ENCODE results near the gene PAOX. TPM values are rescaled to one million over a fixed set of nuclear protein-coding genes. Genes with fewer than 3 reads are reported as not detected.

The PAOX gene
- total and polyA plus RNA-seq, 4 donors = 2.1 to 11.3 (median 6.2) TPM

DNA sequence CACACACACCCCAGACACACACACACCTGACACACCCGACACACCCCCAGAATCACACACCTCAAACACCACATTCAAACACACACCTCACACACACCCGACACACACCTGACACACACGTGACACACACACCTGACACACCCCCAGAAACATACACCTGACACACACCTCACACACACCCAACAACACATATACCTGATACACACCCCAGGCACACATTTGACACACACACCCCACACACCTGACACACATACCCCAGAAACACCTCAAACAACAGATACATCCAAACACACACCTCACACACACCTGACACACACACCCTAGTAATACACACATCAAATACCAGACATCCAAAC, 41.7 kb upstream of the PAOX start:
- no peak overlapping the region for H3K4me3 ChIP-seq (ENCODE audit: low read length in 2 of 2)
- intact Hi-C loops (cut with DNase I) = no loop called here
- H3K27ac ChIP-seq (ENCODE audit: low read depth in 1 of 2, low read length in 2 of 2) = no peak overlapping the region
- no peaks in the 10 kb centered on the region for H3K9me3 ChIP-seq (ENCODE audit: control insufficient read depth, low read length)
- DNase-seq (no peak), ATAC-seq (ENCODE audit: low FRiP score) (no peak)
- 84 to 86% methylated on average over 3 of the region's 3 CpGs for WGBS, 2 donors
- H3K27me3 ChIP-seq (ENCODE audit: control insufficient read depth in 1 of 2, insufficient read depth in 2 of 2, low read length in 1 of 2) = no peaks in the 10 kb centered on the region
- H3K36me3 ChIP-seq (ENCODE audit: control insufficient read depth in 1 of 2, insufficient read depth in 2 of 2, low read length in 1 of 2) = no peaks in the 10 kb centered on the region
- no peaks in the 10 kb centered on the region for H3K4me1 ChIP-seq (ENCODE audit: control insufficient read depth in 1 of 2, insufficient read depth in 2 of 2, low read length in 2 of 2)

DNA sequence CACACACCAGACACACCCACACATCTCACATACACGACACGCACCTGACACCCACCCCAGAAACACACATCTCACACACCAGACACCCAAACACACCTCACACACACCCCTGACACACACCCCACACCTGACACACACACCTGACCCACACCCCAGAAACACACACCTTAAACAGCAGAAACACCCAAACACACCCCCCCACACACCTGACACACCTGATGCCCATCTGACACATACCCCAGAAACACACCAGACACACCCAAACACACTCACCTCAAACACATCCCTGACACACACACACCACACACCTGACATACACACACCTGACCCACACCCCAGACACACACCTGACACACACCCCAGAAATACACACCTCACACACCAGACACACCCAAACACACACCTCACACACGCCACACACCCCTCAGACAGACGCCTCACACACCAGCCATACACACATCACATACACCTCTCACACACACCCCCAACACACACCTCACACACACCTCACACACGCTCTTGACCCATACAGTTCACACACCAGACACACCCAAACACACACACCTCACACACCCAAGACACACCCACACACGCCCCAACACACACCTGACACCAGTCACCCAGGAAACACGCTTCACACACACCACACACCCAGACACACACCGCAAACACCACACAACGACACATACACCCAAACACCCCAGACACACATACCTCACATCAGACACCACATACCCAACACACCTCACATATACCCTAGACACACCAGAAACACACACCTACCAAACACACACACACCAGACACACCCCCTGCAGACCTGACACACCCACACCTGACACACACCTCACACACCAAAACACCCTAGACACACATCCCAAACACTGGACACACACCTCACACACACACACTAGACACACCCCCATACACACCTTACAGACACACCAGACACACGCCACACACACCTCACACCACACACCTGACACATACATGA, 40.7 kb upstream of the PAOX start:
- H3K4me1 ChIP-seq (ENCODE audit: control insufficient read depth in 1 of 2, insufficient read depth in 2 of 2, low read length in 2 of 2) = no peaks in the 10 kb centered on the region
- ATAC-seq (ENCODE audit: low FRiP score) (no peak), DNase-seq (no peak)
- H3K4me3 ChIP-seq (ENCODE audit: low read length in 2 of 2) = no peak overlapping the region
- intact Hi-C loops (cut with DNase I) = no loop called here
- no peaks in the 10 kb centered on the region for H3K27me3 ChIP-seq (ENCODE audit: control insufficient read depth in 1 of 2, insufficient read depth in 2 of 2, low read length in 1 of 2)
- 91 to 92% methylated on average over 10 of the region's 10 CpGs for WGBS, 2 donors
- no peaks in the 10 kb centered on the region for H3K9me3 ChIP-seq (ENCODE audit: control insufficient read depth, low read length)
- H3K36me3 ChIP-seq (ENCODE audit: control insufficient read depth in 1 of 2, insufficient read depth in 2 of 2, low read length in 1 of 2) = no peaks in the 10 kb centered on the region
- H3K27ac ChIP-seq (ENCODE audit: low read depth in 1 of 2, low read length in 2 of 2) = no peak overlapping the region

DNA sequence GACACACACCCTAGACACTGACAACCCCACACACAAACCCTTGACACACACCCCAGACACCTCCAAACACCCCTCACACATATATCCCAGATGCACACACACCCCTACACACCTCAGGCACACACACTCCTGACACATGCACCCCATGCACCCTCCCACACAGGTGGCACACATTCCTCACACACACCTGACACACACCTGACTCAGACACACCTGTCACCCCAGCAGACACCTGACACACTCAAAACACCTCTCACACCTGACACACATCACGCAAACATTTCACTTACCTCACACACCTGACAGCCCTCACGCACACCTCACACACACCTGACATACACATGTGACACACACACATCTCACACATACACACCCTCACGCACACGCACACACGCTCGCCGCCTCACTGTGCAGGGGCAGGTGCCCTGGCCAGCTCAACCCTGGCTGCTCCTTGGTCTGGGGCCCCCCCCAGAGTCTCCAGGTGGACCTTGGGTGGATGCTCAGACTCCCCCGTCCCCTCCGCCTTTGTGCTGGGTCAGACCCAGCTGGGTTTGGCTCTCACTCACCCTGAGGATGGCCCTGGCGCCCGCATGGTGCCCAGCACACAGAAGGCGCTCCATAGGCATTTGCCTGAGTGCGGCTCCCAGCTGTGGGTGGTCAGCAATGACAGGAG, 39.2 kb upstream of the PAOX start:
- H3K4me3 ChIP-seq (ENCODE audit: low read length in 2 of 2) = no peak overlapping the region
- no peak overlapping the region for H3K27ac ChIP-seq (ENCODE audit: low read depth in 1 of 2, low read length in 2 of 2)
- DNase-seq (no peak), ATAC-seq (ENCODE audit: low FRiP score) (no peak)
- no peaks in the 10 kb centered on the region for H3K4me1 ChIP-seq (ENCODE audit: control insufficient read depth in 1 of 2, insufficient read depth in 2 of 2, low read length in 2 of 2)
- no peaks in the 10 kb centered on the region for H3K36me3 ChIP-seq (ENCODE audit: control insufficient read depth in 1 of 2, insufficient read depth in 2 of 2, low read length in 1 of 2)
- intact Hi-C loops (cut with DNase I) = no loop called here
- no peaks in the 10 kb centered on the region for H3K27me3 ChIP-seq (ENCODE audit: control insufficient read depth in 1 of 2, insufficient read depth in 2 of 2, low read length in 1 of 2)
- 90 to 93% methylated on average over 13 of the region's 13 CpGs for WGBS, 2 donors
- no peaks in the 10 kb centered on the region for H3K9me3 ChIP-seq (ENCODE audit: control insufficient read depth, low read length)

DNA sequence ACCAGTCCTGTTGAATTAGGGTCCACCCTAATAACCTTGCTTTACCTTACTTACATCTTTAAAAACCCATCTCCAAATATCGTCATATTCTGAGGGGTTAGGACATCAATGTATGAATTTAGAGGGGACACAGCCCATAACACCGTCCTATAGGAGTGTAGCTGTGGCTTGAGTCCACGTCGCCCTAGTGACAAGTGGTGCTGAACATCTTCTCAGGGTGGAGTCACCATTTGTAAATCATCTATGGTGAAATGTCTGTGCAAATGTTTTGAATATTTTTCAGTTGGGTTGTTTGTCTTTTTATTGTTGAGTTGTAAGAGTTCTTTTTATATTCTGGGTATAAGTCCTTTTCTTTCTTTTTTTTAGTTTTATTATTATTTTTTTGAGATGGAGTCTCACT, 37.1 kb upstream of the PAOX start:
- intact Hi-C loops (cut with DNase I) = no loop called here
- H3K9me3 ChIP-seq (ENCODE audit: control insufficient read depth, low read length) = no peaks in the 10 kb centered on the region
- 86 to 87% methylated on average over 4 of the region's 4 CpGs for WGBS, 2 donors
- no peak for DNase-seq
- no peak overlapping the region for H3K27ac ChIP-seq (ENCODE audit: low read depth in 1 of 2, low read length in 2 of 2)
- H3K36me3 ChIP-seq (ENCODE audit: control insufficient read depth in 1 of 2, insufficient read depth in 2 of 2, low read length in 1 of 2) = no peaks in the 10 kb centered on the region
- no peaks in the 10 kb centered on the region for H3K4me1 ChIP-seq (ENCODE audit: control insufficient read depth in 1 of 2, insufficient read depth in 2 of 2, low read length in 2 of 2)
- no peak overlapping the region for H3K4me3 ChIP-seq (ENCODE audit: low read length in 2 of 2)
- no peak for ATAC-seq (ENCODE audit: low FRiP score)
- H3K27me3 ChIP-seq (ENCODE audit: control insufficient read depth in 1 of 2, insufficient read depth in 2 of 2, low read length in 1 of 2) = no peaks in the 10 kb centered on the region

DNA sequence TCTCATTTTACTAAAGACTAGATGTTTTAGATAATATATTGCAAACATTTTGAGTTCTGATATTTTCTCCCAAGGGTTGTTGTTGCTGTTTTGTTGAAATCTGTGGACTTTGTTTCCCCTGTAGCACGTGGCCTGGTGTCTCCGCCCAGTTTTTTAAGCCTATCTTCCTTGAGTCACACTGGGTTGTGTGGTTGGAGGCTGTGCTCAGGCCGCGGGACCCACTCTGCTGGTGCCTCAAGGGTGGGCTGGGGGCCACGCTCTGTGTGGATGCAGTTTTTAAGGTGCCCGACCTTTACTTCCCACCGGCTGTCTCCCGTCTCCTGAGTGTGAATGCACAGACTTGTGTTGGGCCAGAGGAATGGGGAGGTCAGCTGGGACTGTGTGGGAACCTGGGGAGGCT, 36.1 kb upstream of the PAOX start:
- intact Hi-C loops (cut with DNase I) = no loop called here
- Histone ChIP-seq H3K9me3 (ENCODE audit: control insufficient read depth, low read length) (no peaks in the 10 kb centered on the region), H3K27me3 (ENCODE audit: control insufficient read depth in 1 of 2, insufficient read depth in 2 of 2, low read length in 1 of 2) (no peaks in the 10 kb centered on the region), H3K4me1 (ENCODE audit: control insufficient read depth in 1 of 2, insufficient read depth in 2 of 2, low read length in 2 of 2) (no peaks in the 10 kb centered on the region), H3K4me3 (ENCODE audit: low read length in 2 of 2) (no peak overlapping the region), H3K36me3 (ENCODE audit: control insufficient read depth in 1 of 2, insufficient read depth in 2 of 2, low read length in 1 of 2) (no peaks in the 10 kb centered on the region), H3K27ac (ENCODE audit: low read depth in 1 of 2, low read length in 2 of 2) (no peak overlapping the region)
- ATAC-seq (ENCODE audit: low FRiP score) = no peak
- DNase-seq = no peak
- WGBS, 2 donors = 71 to 74% methylated on average over 8 of the region's 8 CpGs

DNA sequence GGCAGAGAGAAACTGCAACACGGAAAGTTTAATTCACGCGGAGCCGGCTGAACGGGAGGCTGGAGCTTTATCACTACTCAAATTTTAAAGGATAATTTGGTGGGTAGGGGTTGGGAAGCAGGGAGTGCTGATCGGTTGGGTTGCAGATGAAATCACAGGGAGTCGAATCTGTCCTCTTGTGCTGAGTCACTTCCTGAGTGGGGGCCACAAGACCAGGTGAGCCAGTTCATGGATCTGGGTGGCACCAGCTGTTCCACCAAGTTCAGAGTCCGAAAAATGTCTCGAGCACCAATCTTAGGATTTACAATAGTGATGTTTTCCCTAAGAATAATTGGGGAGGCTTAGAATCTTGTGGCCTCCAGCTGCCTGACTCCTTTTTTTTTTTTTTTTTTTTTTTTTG, 35.5 kb upstream of the PAOX start:
- Histone ChIP-seq H3K27ac (ENCODE audit: low read depth in 1 of 2, low read length in 2 of 2) (no peak overlapping the region), H3K9me3 (ENCODE audit: control insufficient read depth, low read length) (no peaks in the 10 kb centered on the region), H3K4me1 (ENCODE audit: control insufficient read depth in 1 of 2, insufficient read depth in 2 of 2, low read length in 2 of 2) (no peaks in the 10 kb centered on the region), H3K27me3 (ENCODE audit: control insufficient read depth in 1 of 2, insufficient read depth in 2 of 2, low read length in 1 of 2) (no peaks in the 10 kb centered on the region), H3K36me3 (ENCODE audit: control insufficient read depth in 1 of 2, insufficient read depth in 2 of 2, low read length in 1 of 2) (no peaks in the 10 kb centered on the region), H3K4me3 (ENCODE audit: low read length in 2 of 2) (no peak overlapping the region)
- 65 to 68% methylated on average over 9 of the region's 9 CpGs for WGBS, 2 donors
- DNase-seq = no peak
- ATAC-seq (ENCODE audit: low FRiP score) = no peak
- intact Hi-C loops (cut with DNase I) = no loop called here

DNA sequence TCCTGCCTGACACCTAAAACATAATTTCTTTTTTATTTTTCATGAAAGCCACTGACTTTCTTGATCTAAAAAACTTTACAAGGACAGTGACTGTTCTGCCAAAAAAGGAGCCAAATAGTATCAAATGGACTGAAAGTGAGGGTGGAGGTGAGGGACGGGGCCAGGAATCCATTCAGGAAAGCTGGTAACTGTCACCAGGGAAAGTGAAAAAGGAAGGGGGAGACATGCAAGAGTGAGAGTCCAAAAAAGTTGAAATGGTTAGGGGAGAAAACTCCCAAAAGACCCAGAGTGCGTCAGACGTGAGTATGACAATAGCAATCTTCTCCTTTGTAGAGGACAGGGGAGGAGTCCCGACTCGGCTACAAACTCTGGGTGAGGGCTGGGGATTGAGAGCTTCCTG, 34.8 kb upstream of the PAOX start:
- Histone ChIP-seq H3K9me3 (ENCODE audit: control insufficient read depth, low read length) (no peaks in the 10 kb centered on the region), H3K4me3 (ENCODE audit: low read length in 2 of 2) (no peak overlapping the region), H3K27ac (ENCODE audit: low read depth in 1 of 2, low read length in 2 of 2) (no peak overlapping the region), H3K36me3 (ENCODE audit: control insufficient read depth in 1 of 2, insufficient read depth in 2 of 2, low read length in 1 of 2) (no peaks in the 10 kb centered on the region), H3K4me1 (ENCODE audit: control insufficient read depth in 1 of 2, insufficient read depth in 2 of 2, low read length in 2 of 2) (no peaks in the 10 kb centered on the region), H3K27me3 (ENCODE audit: control insufficient read depth in 1 of 2, insufficient read depth in 2 of 2, low read length in 1 of 2) (no peaks in the 10 kb centered on the region)
- WGBS, 2 donors = 68 to 73% methylated on average over 5 of the region's 5 CpGs
- DNase-seq = no peak
- no peak for ATAC-seq (ENCODE audit: low FRiP score)
- intact Hi-C loops (cut with DNase I) = no loop called here

DNA sequence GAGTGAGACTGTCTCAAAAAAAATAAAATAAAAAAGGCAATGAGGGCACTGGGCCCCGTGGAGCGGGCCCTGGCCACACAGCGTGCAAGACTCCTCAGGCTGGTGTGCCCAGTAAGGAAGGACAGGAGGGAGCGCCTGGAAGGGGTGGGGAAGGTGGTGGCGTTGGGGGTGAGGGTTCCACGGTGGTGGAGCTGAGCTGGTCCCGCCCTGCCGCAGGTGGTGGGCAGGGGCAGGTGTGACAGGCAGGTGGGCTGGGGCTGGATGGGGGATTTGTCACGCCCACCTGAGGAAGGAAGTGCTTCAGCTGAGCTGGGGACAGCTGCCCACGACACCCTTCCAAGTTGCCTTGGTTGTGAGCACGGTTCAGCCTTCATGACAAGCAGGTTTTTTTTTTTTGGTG, 32.6 kb upstream of the PAOX start:
- H3K27me3 ChIP-seq (ENCODE audit: control insufficient read depth in 1 of 2, insufficient read depth in 2 of 2, low read length in 1 of 2) = no peaks in the 10 kb centered on the region
- ATAC-seq (ENCODE audit: low FRiP score) = no peak
- intact Hi-C loops (cut with DNase I) = no loop called here

More for the DNA sequence above, 32.6 kb upstream of the PAOX start:
- Histone ChIP-seq H3K9me3 (ENCODE audit: control insufficient read depth, low read length) (no peaks in the 10 kb centered on the region), H3K4me1 (ENCODE audit: control insufficient read depth in 1 of 2, insufficient read depth in 2 of 2, low read length in 2 of 2) (no peaks in the 10 kb centered on the region), H3K4me3 (ENCODE audit: low read length in 2 of 2) (no peak overlapping the region), H3K27ac (ENCODE audit: low read depth in 1 of 2, low read length in 2 of 2) (no peak overlapping the region), H3K36me3 (ENCODE audit: control insufficient read depth in 1 of 2, insufficient read depth in 2 of 2, low read length in 1 of 2) (no peaks in the 10 kb centered on the region)
- 57 to 64% methylated on average over 11 of the region's 11 CpGs for WGBS, 2 donors
- DNase-seq = no peak

Measured in aorta (tissue), 5 donors.